GM03348 (cell line): ENCODE data around the gene LANCL3.
A peak's percentile ranks its signal among the peaks of the same experiment; 100 is the strongest.

Source experiments
- DNase-seq: peaks from one replicate; pipeline ENCODE4 v3.0.0; 2012; ENCODE audit warnings: low spot score

The LANCL3 gene

GRCh38 chrX:37679888-37680287 is 108.4 kb downstream of the LANCL3 start:
- DNase-seq: no peak

DNA sequence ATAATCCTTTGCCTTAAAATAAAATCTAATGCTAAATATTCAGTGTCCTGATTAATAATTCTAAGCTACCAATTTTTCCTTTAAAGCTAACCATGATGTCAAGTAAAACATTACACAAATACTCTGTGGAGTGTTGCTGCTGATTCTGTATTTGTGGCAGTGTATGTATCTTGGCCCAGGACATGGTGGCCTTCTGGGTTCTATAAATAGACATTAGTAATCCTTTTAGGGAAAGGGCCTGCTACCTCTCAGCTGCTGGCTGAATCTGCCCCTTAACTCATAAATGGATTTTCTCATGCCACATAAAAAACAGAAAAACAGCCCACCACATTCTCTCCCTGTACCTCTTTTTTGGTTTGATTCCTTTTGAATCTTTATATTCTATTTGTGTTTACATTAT is 113.0 kb downstream of the LANCL3 start:
- no peak for DNase-seq

- DNase-seq: no peak
Measured at GRCh38 chrX:37684973-37685372, 113.5 kb downstream of the LANCL3 start.

DNA sequence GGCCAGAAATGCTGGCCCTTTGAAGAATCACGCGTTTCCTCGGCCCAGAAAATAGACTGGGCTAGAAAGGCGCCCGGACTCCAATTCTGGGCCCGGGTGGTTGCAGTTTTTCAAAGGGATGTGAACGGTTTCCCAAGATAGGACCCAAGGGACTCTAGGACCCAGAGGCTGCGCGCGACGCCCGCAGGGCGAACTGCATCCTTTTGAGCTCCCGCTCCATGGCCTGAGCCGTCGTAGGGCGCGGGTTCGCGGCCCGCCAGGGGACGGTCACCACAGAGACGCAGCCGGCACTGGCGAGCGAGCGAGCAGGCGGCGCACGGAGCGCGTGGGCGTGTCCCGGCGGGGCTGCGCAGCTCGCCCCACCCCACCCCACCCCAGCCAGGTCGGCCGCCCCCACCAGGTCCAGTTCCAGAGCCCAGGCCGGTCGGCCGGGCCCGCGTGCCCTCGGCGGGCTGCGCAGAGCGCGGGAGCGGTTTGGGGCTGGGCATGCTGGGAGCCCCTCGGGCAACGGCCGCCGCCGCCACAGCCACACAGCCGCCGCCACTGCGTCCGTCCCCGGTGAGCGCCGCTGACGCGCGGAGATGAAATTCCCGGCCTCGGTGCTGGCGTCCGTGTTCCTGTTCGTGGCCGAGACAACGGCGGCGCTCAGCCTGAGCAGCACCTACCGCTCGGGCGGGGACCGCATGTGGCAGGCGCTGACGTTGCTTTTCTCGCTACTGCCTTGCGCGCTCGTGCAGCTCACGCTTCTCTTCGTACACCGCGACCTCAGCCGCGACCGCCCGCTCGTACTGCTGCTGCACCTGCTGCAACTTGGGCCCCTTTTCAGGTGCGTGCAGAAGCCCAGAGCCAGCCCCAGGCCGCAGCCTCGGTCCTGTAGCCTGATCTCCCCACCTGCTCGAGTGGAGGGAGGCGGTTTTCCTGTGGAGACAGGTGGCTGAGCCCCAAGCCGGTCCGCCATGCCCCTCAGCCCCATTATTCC is 114.2 kb downstream of the LANCL3 start, which contains the start of gene XK:
XK (plus strand) TSS at position 411 of the 979 bp plus-strand sequence; CDS start at position 582, 171 bp downstream.
- peak; percentile 7 for DNase-seq

DNA sequence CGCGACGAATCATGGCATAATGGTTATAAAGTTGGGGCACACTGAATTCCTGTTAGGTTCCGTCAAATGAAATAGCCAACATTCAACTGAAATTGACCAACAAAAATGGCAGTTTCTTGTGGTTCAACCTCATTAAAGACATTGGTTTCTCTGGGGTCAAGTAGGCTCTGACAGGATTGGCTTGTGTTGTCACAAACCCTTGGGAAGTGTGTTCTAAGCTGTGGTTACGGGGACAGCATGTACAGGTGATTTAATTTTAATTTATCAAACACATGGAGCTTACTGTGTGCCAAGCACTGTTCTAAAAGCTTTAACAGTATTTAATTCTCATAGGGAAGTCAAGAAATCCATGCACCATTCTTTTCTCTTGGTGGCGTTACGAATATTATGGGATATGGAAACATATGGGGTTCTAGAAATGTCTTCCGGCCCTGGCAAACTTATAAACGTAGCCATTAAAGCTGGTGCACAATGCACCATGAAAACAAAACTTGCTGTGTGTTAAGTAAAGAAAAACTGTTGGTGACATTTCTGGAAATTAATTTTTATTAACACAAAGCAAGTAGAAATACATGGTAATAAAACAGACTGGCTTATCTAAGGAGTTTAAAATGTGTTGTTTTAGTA is 115.0 kb downstream of the LANCL3 start:
- DNase-seq: no peak

GRCh38 chrX:37686996-37687395 is 115.5 kb downstream of the LANCL3 start:
- no peak for DNase-seq

DNA sequence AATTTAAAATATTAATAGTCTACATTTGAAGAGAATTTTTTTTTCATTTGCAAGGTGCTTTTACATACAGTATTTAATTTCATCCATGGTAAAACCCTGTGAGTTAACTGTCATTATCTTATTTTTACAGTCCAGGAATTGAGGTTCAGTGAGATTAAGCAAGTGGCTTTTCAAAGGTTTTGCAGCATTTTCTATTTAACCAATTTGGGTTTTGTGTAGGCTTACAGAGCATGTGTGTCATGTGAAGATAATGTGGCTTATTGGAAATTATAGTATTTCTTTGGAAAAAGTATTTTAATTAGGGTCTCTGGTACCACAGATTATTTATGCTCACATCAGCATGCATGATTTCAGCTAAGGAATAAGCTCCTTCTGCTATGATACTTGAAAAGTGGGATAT is 118.7 kb downstream of the LANCL3 start:
- DNase-seq: no peak

- no peak for DNase-seq
Measured at GRCh38 chrX:37692918-37693317, 121.5 kb downstream of the LANCL3 start.

GRCh38 chrX:37697169-37697760 is 125.8 kb downstream of the LANCL3 start:
- no peak for DNase-seq

DNA sequence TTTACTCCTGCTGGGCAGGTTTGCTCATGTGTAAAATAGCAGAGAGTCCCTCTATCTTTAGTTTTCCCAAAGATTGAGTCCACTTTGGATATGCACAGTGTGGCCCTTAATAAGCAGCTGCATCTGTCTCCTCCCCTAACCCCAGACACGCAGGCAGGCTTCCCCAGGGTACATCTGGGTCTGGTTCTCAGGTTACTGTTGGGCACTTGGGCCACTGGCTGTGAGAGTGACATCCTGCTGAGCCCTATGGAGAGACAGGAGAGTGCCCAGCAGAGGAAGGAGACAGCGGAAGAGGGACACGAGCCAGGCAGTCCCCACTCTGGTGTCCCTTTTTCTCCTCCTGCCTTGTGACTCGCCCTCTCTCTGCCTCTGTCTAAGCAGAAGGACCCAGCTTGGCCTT is 130.1 kb downstream of the LANCL3 start:
- DNase-seq: no peak

GRCh38 chrX:37711991-37712390 is 140.5 kb downstream of the LANCL3 start:
- no peak for DNase-seq

- no peak for DNase-seq
Measured at GRCh38 chrX:37712458-37712857, 141.0 kb downstream of the LANCL3 start.

- no peak for DNase-seq
Measured at GRCh38 chrX:37714479-37714878, 143.0 kb downstream of the LANCL3 start.

DNA sequence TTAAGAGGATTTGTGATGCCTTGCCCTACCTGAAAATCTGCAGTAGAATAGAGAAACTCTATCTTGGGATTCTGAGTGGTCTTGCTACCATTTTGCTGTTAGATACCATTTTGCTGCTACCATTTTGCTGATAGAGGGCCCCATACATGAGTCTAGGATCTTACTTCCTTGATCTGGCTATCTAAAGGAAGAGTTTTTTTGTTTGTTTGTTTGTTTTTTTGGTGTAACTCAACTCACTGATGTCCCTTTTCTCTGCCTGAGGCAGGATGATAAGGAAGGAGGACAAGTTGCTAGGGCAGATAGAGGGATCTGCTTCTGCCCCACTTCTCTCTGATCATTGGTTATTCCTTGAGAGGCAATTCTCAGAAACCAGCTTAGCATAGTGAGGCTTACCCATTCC is 145.1 kb downstream of the LANCL3 start:
- DNase-seq: no peak

- no peak for DNase-seq
Measured at GRCh38 chrX:37717708-37718107, 146.2 kb downstream of the LANCL3 start.

DNA sequence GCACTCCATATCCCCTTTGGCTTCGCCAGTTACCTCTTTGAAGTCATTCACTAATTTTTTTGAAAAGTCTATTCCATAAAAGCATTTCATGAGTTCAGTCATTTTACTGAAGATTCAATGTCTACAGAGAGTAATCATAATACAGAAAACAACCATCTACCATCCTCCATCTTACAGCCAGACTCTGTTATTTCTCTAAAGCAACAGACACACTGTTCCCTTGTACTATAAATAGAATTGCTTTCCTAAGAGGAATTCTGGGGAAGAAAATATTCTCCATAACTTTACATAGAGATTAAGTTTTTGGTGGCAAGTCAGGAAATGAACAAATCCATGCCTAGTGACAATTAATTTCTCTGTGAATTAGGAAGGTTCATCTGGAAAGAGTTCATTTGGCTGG is 151.1 kb downstream of the LANCL3 start:
- DNase-seq: no peak

GRCh38 chrX:37726346-37726745 is 154.9 kb downstream of the LANCL3 start:
- no peak for DNase-seq
